IMR-90 (cell line): Measurements from ENCODE around the gene FBXO44.

ENCODE experiments used
- BHLHE40 ChIP-seq: fragments of 150-350 bp; IDR thresholded peaks from 2 replicates; pipeline ENCODE4 v1.6.1; 2016; ENCODE audit warnings: mild to moderate bottlenecking, low read depth, low read length
- CEBPB ChIP-seq: IDR thresholded peaks from 2 replicates; pipeline ENCODE4 v1.6.1; 2012; ENCODE audit warnings: low read depth, low read length, improper control_type of control experiment
- FOS ChIP-seq: fragments of 150-350 bp; IDR thresholded peaks from 2 replicates; pipeline ENCODE4 v1.6.1; 2016; ENCODE audit warnings: low read depth, low read length
- MAZ ChIP-seq: IDR thresholded peaks from 2 replicates; pipeline ENCODE4 v1.6.1; 2012; ENCODE audit warnings: low read depth, mild to moderate bottlenecking, low read length, improper control_type of control experiment, moderate library complexity, borderline replicate concordance
- MXI1 ChIP-seq: IDR thresholded peaks from 2 replicates; pipeline ENCODE4 v1.6.1; 2012; ENCODE audit warnings: low read depth, mild to moderate bottlenecking, low read length, moderate library complexity, borderline replicate concordance
- POLR2A ChIP-seq: IDR thresholded peaks from 2 replicates; pipeline ENCODE4 v1.6.1; 2012; ENCODE audit warnings: mild to moderate bottlenecking, low read depth, low read length
- RAD21 ChIP-seq: IDR thresholded peaks from 2 replicates; pipeline ENCODE4 v1.6.1; 2012; ENCODE audit warnings: low read length, improper control_type of control experiment
- RCOR1 ChIP-seq: IDR thresholded peaks from 2 replicates; pipeline ENCODE4 v1.6.1; 2012; ENCODE audit warnings: mild to moderate bottlenecking, low read length, improper control_type of control experiment; ENCODE audit not compliant: insufficient replicate concordance
- RFX5 ChIP-seq: IDR thresholded peaks from 2 replicates; pipeline ENCODE4 v1.8.0; 2012; ENCODE audit warnings: low read depth, mild to moderate bottlenecking, low read length, moderate library complexity
- SMC3 ChIP-seq: fragments of 150-350 bp; IDR thresholded peaks from 2 replicates; pipeline ENCODE4 v1.6.1; 2016; ENCODE audit warnings: low read depth, mild to moderate bottlenecking, antibody characterized with exemption, low read length, moderate library complexity
- TF ChIP-seq, protein P1 (sequence below): conservative IDR thresholded peaks from 2 replicates; pipeline ENCODE4 v1.5.1; 2012; ENCODE audit warnings: mild to moderate bottlenecking, low read depth, low read length, improper control_type of control experiment
- TF ChIP-seq, protein P2 (sequence below): fragments of 150-350 bp; IDR thresholded peaks from 2 replicates; pipeline ENCODE4 v1.6.1; 2016; ENCODE audit warnings: low read depth, mild to moderate bottlenecking, low read length, moderate library complexity, borderline replicate concordance

DNA sequence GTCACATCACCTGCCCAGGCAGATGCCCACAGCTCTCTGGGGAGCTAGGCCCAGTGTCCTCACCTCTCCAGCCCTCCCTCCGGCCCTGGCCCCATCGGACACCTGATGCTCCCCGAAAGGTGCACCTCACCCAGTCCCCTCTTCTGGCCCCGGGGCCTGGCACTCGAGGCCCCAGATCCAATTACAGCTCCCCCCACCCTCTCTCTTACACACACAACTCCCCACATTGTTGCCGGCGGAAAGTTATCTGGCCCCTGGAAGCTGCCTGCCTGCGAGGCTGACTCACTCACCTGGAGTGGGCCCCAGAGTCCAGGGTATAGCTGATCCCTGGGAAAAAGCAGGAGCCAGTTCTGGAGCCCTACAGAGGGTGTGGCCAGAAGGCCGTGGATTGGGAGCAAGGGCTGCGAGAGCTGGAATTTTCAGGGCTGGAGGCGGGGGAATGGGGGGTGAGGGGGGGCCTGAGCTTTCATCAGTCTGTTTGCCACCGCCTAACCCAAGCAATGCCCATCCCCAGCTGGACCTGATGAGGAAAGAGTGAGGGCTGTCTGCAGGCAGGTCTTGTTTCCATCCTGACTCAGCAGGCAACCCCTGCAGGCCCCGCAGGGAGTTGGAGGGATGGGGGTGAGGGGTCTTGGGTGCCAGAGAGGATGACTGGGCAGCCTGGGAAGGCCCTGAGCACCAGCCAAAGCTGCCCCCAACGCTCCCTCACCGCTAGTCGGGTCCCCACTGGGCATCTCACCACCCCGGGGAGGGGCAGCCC lies 1.4 kb upstream of the FBXO44 start:
- TF ChIP-seq, protein P1, sequence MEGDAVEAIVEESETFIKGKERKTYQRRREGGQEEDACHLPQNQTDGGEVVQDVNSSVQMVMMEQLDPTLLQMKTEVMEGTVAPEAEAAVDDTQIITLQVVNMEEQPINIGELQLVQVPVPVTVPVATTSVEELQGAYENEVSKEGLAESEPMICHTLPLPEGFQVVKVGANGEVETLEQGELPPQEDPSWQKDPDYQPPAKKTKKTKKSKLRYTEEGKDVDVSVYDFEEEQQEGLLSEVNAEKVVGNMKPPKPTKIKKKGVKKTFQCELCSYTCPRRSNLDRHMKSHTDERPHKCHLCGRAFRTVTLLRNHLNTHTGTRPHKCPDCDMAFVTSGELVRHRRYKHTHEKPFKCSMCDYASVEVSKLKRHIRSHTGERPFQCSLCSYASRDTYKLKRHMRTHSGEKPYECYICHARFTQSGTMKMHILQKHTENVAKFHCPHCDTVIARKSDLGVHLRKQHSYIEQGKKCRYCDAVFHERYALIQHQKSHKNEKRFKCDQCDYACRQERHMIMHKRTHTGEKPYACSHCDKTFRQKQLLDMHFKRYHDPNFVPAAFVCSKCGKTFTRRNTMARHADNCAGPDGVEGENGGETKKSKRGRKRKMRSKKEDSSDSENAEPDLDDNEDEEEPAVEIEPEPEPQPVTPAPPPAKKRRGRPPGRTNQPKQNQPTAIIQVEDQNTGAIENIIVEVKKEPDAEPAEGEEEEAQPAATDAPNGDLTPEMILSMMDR = no peak
- TF ChIP-seq FOS = no peak
- TF ChIP-seq POLR2A = no peak
- no peak for TF ChIP-seq SMC3
- TF ChIP-seq RAD21 = no peak
- TF ChIP-seq CEBPB = no peak
- TF ChIP-seq MXI1 = no peak
- TF ChIP-seq, protein P2, sequence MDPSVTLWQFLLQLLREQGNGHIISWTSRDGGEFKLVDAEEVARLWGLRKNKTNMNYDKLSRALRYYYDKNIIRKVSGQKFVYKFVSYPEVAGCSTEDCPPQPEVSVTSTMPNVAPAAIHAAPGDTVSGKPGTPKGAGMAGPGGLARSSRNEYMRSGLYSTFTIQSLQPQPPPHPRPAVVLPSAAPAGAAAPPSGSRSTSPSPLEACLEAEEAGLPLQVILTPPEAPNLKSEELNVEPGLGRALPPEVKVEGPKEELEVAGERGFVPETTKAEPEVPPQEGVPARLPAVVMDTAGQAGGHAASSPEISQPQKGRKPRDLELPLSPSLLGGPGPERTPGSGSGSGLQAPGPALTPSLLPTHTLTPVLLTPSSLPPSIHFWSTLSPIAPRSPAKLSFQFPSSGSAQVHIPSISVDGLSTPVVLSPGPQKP = no peak
- TF ChIP-seq BHLHE40 = no peak
- TF ChIP-seq RFX5 = no peak
- no peak for TF ChIP-seq RCOR1
- TF ChIP-seq MAZ = no peak
